Esophagus mucosa (tissue), 1 donor: Measurements from ENCODE around the gene HIF3A. TPM values are rescaled to one million over a fixed set of nuclear protein-coding genes. Genes with fewer than 3 reads are reported as not detected.
A peak's percentile ranks its signal among the peaks of the same experiment; 100 is the strongest.
"Not testable (repeated sequence)": the region's sequence is repeated elsewhere in the genome, so short reads cannot be mapped to it uniquely, and the experiment has no call there.

Experiments used
- ATAC-seq: fragments of 200-7000 bp; cut with Tn5 transposase; one replicate; pipeline ENCODE4 v1.9.1; 2020
- total RNA-seq: library from RNA; stranded (reverse); gene quantifications from one replicate; pipeline ENCODE4 v1.2.4, GENCODE V29; 2023
- donor health status: DM: yes; HTN: yes; CAD: no.

The HIF3A gene
- total RNA-seq, 1 donor from 2014 or later, result 4.0 TPM

GRCh38 chr19:46294494-46294893, 2.3 kb upstream of the HIF3A start:
- no peak for ATAC-seq

GRCh38 chr19:46295401-46296201, 1.2 kb upstream of the HIF3A start:
- ATAC-seq, result no peak

- no peak for ATAC-seq
These were observed 701 bp upstream of the HIF3A start for GRCh38 chr19:46296202-46296480.

GRCh38 chr19:46297700-46298478, 1.0 kb downstream of the HIF3A start:
- ATAC-seq, result peak; percentile 14

- ATAC-seq, result peak; percentile 7
These were observed 1.7 kb downstream of the HIF3A start for GRCh38 chr19:46298479-46299003.

GRCh38 chr19:46299004-46299509, 2.2 kb downstream of the HIF3A start:
- ATAC-seq, result peak; percentile 86

- no peak for ATAC-seq
These were observed 2.9 kb downstream of the HIF3A start for GRCh38 chr19:46299695-46300094.

GRCh38 chr19:46303322-46303690, 6.5 kb downstream of the HIF3A start:
- no peak for ATAC-seq

- ATAC-seq, result peak; percentile 44
These were observed 7.0 kb downstream of the HIF3A start for GRCh38 chr19:46303691-46304397.

- ATAC-seq, result no peak
These were observed 9.7 kb downstream of the HIF3A start for GRCh38 chr19:46306501-46306900.

GRCh38 chr19:46308510-46308909, 11.7 kb downstream of the HIF3A start:
- ATAC-seq, result no peak

GRCh38 chr19:46309056-46309455, 12.2 kb downstream of the HIF3A start:
- no peak for ATAC-seq

- no peak for ATAC-seq
These were observed 14.6 kb downstream of the HIF3A start for GRCh38 chr19:46311444-46311843.

- not testable (repeated sequence) for ATAC-seq
These were observed 17.0 kb downstream of the HIF3A start for GRCh38 chr19:46313540-46314469.

- no peak for ATAC-seq
These were observed 20.5 kb downstream of the HIF3A start for GRCh38 chr19:46317339-46317738.

GRCh38 chr19:46319613-46320012, 22.8 kb downstream of the HIF3A start:
- ATAC-seq, result no peak

- peak; percentile 15 for ATAC-seq
These were observed 23.7 kb downstream of the HIF3A start for GRCh38 chr19:46320559-46320958.

- ATAC-seq, result no peak
These were observed 24.8 kb downstream of the HIF3A start for GRCh38 chr19:46321653-46322052.

GRCh38 chr19:46323227-46323626, 26.4 kb downstream of the HIF3A start:
- ATAC-seq, result not testable (repeated sequence)

- ATAC-seq, result no peak
These were observed 27.4 kb downstream of the HIF3A start for GRCh38 chr19:46324277-46324676.

GRCh38 chr19:46326608-46327007, 29.8 kb downstream of the HIF3A start:
- ATAC-seq, result no peak

GRCh38 chr19:46328079-46328478, 31.2 kb downstream of the HIF3A start:
- no peak for ATAC-seq
